ENCODE results near the gene NFKB2.

DNA sequence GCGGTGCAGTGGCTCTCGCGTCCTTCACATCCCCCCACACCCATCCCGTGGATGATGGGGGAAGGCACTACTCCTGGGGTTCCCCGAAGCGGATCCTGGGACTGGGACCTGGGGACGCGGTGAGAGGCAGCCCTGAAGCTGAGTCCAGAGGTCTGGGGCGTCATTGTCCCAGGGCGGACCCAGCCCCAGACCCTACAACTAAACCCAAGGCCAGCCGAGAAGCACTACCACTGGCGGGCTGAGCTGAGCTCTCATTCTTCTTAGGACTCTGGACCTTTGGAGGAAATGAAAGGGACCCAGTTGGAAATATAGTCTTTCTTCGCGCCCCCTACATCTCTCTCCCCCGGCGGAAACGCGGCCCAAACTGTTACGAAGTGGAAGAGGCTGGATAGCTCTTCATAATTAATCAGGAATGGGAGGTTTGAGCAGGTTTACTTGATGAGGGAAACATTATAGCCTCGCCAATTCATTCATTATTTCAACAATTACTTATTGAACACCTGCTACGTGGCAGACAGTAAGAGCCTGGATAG, 24.7 kb downstream of the NFKB2 start:
- TF ChIP-seq, protein P1, sequence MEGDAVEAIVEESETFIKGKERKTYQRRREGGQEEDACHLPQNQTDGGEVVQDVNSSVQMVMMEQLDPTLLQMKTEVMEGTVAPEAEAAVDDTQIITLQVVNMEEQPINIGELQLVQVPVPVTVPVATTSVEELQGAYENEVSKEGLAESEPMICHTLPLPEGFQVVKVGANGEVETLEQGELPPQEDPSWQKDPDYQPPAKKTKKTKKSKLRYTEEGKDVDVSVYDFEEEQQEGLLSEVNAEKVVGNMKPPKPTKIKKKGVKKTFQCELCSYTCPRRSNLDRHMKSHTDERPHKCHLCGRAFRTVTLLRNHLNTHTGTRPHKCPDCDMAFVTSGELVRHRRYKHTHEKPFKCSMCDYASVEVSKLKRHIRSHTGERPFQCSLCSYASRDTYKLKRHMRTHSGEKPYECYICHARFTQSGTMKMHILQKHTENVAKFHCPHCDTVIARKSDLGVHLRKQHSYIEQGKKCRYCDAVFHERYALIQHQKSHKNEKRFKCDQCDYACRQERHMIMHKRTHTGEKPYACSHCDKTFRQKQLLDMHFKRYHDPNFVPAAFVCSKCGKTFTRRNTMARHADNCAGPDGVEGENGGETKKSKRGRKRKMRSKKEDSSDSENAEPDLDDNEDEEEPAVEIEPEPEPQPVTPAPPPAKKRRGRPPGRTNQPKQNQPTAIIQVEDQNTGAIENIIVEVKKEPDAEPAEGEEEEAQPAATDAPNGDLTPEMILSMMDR (IDR thresholded peaks at IDR 0.05), result no peak
- TF ChIP-seq ZFX (IDR thresholded peaks at IDR 0.05; ENCODE audit: borderline replicate concordance), result no peak

Data from 22Rv1 (cell line).